Upper lobe of right lung (tissue), 1 donor: ENCODE data around the gene GABRA4. TPM values are rescaled to one million over a fixed set of nuclear protein-coding genes. Genes with fewer than 3 reads are reported as not detected.

Experiments used
- ATAC-seq: fragments of 200-7000 bp; cut with Tn5 transposase; one replicate; pipeline ENCODE4 v1.9.1; 2020; ENCODE audit warnings: mild to moderate bottlenecking, moderate library complexity
- DNase-seq: peaks from one replicate; pipeline ENCODE4 v3.0.0-alpha.2; 2020
- H3K27ac ChIP-seq: fragments of 200-600 bp; one replicate; pipeline ENCODE4 v1.8.0; 2022
- H3K27me3 ChIP-seq: fragments of 200-600 bp; one replicate; pipeline ENCODE4 v1.8.0; 2022; ENCODE audit warnings: mild to moderate bottlenecking
- H3K36me3 ChIP-seq: fragments of 200-600 bp; one replicate; pipeline ENCODE4 v1.8.0; 2022
- H3K4me1 ChIP-seq: fragments of 200-600 bp; one replicate; pipeline ENCODE4 v1.8.0; 2022
- H3K4me3 ChIP-seq: fragments of 200-600 bp; one replicate; pipeline ENCODE4 v1.8.0; 2022; ENCODE audit warnings: mild to moderate bottlenecking
- H3K9me3 ChIP-seq: fragments of 200-600 bp; one replicate; pipeline ENCODE4 v1.8.0; 2022
- intact Hi-C: fragments of 100-400 bp; cut with DNase I; formaldehyde crosslinking; loops from one replicate; pipeline ENCODE4 v1.11.0; 2022
- long read RNA-seq: library from polyadenylated mRNA; unstranded; transcript quantifications from one replicate; pipeline ENCODE4 v2.0.0, GENCODE V29; 2021
- total RNA-seq: library from RNA; stranded (reverse); fragmentation: NEBNext Ultra II Directional; extraction: Animal tissue kit (Norgen Biotek cat#: 25700); gene quantifications from one replicate; pipeline ENCODE4 v1.2.1, GENCODE V29; 2021
- TF ChIP-seq, protein P1 (sequence below): fragments of 200-600 bp; IDR thresholded peaks from one replicate; pipeline ENCODE4 v1.8.0; 2022; ENCODE audit warnings: antibody characterized with exemption
- donor health status: DM: no; HTN: yes; CAD: no; lungs with severe emphysema.

GABRA4 gene
- total RNA-seq, result not detected
- long read RNA-seq, result 0 reads

DNA sequence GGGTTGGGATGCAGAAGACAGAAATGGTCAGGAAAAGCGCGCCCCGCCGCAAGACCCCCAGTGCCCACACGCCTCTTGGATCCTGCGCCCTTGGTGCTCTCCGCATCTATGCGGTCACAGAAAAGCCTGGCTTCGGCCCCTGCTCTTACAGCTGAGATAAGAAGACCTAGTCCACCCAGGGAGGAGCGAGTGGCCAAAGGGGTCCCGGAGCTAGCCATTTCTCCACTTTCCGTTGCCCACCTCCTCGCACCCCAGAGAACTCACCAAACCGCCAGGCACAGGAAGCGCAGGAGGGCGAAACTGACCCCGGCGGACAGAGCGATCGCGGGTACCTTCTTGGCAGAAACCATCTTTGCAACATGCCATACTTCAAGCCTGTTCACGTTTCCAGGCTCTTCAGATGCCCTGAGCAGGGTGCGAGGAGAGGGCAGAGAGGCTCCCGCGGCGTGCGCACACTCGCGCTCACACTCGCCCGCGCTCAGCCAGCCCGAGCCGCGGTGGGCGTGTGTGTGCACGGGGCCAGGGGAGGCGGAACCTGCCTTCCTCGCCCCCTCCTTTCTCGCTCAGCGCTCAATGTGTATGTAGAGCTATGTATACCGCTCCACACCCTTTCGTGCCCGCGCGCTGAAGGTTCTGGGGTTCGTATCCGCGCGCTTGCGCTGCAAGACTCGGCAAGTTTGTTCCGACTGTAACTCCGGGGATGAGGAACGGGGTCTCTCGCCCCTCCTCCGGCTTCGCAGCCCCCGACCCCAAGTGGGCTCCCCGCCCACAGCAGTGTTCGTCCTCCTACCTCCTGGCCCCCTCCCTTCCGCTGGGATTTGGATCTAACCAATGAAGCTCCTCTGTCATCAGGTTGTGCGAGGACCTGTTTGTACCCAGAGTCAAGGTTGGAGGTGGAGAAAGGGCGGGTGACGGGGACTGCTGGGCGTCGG lies at the start of gene GABRA4:
TSS of gene GABRA4 (minus strand) at position 507 of the 932 bp plus-strand sequence. CDS start at position 350, 157 bp downstream.
- intact Hi-C loops, result no loop called here
- ATAC-seq, result peak; percentile 51
- peaks cover 38% of the 10 kb centered on the region for H3K27me3 ChIP-seq

GRCh38 chr4:47040828-47041227 lies 47.4 kb upstream of the GABRA4 start:
- no peaks in the 10 kb centered on the region for H3K27me3 ChIP-seq
- no peak overlapping the region for H3K4me3 ChIP-seq
- no peak overlapping the region for H3K27ac ChIP-seq
- intact Hi-C loops, result no loop called here
- no peak for DNase-seq
- H3K4me1 ChIP-seq, result no peaks in the 10 kb centered on the region
- H3K9me3 ChIP-seq, result no peaks in the 10 kb centered on the region
- TF ChIP-seq, protein P1, sequence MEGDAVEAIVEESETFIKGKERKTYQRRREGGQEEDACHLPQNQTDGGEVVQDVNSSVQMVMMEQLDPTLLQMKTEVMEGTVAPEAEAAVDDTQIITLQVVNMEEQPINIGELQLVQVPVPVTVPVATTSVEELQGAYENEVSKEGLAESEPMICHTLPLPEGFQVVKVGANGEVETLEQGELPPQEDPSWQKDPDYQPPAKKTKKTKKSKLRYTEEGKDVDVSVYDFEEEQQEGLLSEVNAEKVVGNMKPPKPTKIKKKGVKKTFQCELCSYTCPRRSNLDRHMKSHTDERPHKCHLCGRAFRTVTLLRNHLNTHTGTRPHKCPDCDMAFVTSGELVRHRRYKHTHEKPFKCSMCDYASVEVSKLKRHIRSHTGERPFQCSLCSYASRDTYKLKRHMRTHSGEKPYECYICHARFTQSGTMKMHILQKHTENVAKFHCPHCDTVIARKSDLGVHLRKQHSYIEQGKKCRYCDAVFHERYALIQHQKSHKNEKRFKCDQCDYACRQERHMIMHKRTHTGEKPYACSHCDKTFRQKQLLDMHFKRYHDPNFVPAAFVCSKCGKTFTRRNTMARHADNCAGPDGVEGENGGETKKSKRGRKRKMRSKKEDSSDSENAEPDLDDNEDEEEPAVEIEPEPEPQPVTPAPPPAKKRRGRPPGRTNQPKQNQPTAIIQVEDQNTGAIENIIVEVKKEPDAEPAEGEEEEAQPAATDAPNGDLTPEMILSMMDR, result no peak
- no peaks in the 10 kb centered on the region for H3K36me3 ChIP-seq
- ATAC-seq, result no peak

More for the DNA sequence above, at the start of gene GABRA4:
- Histone ChIP-seq H3K36me3 (no peaks in the 10 kb centered on the region), H3K9me3 (no peaks in the 10 kb centered on the region), H3K27ac (no peak within 1 kb of the TSS), H3K4me3 (peak within 1 kb of the TSS; percentile 9), H3K4me1 (peaks cover 10% of the 10 kb centered on the region)
- TF ChIP-seq, protein P1, result no peak
- DNase-seq, result peak; percentile 63

DNA sequence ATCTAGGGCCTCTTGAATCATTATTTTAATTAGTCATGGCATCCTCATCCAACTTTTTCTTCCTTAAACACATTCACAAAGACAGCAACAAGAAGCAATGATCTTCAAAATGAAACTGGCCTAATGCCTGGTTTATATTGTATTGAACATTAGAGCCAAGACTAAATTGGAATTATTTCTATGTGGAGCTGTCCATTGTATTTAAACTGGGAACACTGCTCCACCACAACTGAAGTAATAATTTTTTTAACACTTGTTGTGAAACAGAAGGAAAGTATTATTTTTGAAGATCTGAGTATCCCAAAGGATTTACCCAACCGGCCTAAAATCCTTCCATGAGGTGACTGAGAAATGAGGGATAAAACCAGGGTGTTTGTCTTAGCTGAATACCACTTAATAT lies 44.9 kb upstream of the GABRA4 start:
- intact Hi-C loops, result no loop called here
- no peak overlapping the region for H3K4me3 ChIP-seq
- H3K9me3 ChIP-seq, result no peaks in the 10 kb centered on the region
- no peaks in the 10 kb centered on the region for H3K36me3 ChIP-seq
- no peaks in the 10 kb centered on the region for H3K27me3 ChIP-seq
- no peaks in the 10 kb centered on the region for H3K4me1 ChIP-seq
- no peak for DNase-seq
- no peak overlapping the region for H3K27ac ChIP-seq
- no peak for ATAC-seq
- TF ChIP-seq, protein P1, result no peak

GRCh38 chr4:47032405-47033106 lies 39.2 kb upstream of the GABRA4 start:
- DNase-seq (peak; percentile 75), ATAC-seq (peak; percentile 92)
- intact Hi-C loops, result no loop called here
- H3K9me3 ChIP-seq, result no peaks in the 10 kb centered on the region
- H3K27ac ChIP-seq, result no peak overlapping the region
- TF ChIP-seq, protein P1, result peak; percentile 50
- H3K4me1 ChIP-seq, result no peaks in the 10 kb centered on the region
- H3K4me3 ChIP-seq, result peak overlapping the region; percentile 43
- H3K27me3 ChIP-seq, result peaks cover 13% of the 10 kb centered on the region
- no peaks in the 10 kb centered on the region for H3K36me3 ChIP-seq

DNA sequence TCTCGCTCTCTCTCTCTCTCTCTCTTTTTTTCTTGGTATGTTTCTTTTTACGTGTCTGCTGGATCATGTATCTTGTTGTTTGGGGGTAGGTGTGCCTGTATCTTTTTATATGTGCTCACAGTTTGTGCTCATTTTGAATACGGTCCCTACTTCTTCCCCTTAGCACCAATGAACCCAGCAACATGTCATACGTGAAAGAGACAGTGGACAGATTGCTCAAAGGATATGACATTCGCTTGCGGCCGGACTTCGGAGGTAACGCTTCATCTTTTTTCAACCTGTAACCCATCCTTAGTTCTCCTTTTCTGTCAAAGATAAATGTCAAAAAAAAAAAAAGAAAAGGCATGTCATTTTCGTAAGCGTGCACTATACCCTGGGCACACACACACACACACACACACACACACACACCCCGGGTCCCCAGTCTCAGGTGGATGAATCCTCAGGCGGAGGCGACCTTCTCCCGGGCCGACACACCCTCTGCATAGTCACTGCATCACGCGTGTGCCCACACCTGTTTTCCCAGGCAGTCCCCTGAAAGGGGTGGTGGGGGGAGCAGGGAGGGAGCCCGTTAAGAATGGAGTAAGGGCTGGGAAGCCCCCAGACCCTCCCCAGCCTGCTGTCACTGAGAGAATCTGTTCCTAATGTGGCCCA lies 38.5 kb upstream of the GABRA4 start:
- intact Hi-C loops, result no loop called here
- H3K9me3 ChIP-seq, result no peaks in the 10 kb centered on the region
- ATAC-seq (peak; percentile 55), DNase-seq (no peak)
- no peak overlapping the region for H3K27ac ChIP-seq
- TF ChIP-seq, protein P1, result no peak
- no peaks in the 10 kb centered on the region for H3K36me3 ChIP-seq
- H3K27me3 ChIP-seq, result peaks cover 13% of the 10 kb centered on the region
- no peaks in the 10 kb centered on the region for H3K4me1 ChIP-seq
- peak overlapping the region; percentile 43 for H3K4me3 ChIP-seq
